ENCODE results near the gene MAS1. TPM values are rescaled to one million over a fixed set of nuclear protein-coding genes. Genes with fewer than 3 reads are reported as not detected.

The MAS1 gene
- total RNA-seq, 2 donors from 2014 or later: 0.17 TPM; not detected in 1

DNA sequence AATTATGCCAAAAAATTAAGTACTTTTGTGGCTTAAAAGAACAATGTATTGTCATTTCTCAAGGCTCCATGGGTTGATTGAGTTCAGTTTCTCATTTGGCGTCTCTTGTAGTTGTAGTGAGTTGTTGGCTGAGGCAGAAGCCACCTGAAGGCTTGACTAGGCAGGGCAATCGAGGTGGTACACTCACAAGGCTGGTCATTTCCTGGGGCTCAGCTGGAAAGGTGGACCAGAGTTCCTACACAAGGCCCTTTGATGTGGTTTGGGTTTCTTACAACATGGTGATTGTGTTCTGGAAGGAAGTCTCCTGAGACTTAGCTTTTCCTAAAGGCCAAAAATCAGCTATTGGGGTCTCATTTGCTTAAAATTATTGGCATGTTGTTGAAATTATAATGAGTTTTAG lies 22.6 kb downstream of the MAS1 start:
- intact Hi-C loops (cut with DNase I): no loop called here
- H3K27ac ChIP-seq: no peak overlapping the region
- H3K4me1 ChIP-seq (replicated peaks): no peaks in the 10 kb centered on the region
- H3K27me3 ChIP-seq (replicated peaks; ENCODE audit: insufficient read depth): no peaks in the 10 kb centered on the region
- TF ChIP-seq, protein P1, sequence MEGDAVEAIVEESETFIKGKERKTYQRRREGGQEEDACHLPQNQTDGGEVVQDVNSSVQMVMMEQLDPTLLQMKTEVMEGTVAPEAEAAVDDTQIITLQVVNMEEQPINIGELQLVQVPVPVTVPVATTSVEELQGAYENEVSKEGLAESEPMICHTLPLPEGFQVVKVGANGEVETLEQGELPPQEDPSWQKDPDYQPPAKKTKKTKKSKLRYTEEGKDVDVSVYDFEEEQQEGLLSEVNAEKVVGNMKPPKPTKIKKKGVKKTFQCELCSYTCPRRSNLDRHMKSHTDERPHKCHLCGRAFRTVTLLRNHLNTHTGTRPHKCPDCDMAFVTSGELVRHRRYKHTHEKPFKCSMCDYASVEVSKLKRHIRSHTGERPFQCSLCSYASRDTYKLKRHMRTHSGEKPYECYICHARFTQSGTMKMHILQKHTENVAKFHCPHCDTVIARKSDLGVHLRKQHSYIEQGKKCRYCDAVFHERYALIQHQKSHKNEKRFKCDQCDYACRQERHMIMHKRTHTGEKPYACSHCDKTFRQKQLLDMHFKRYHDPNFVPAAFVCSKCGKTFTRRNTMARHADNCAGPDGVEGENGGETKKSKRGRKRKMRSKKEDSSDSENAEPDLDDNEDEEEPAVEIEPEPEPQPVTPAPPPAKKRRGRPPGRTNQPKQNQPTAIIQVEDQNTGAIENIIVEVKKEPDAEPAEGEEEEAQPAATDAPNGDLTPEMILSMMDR (IDR thresholded peaks at IDR 0.05): no peak
- TF ChIP-seq POLR2A (IDR thresholded peaks at IDR 0.05) (no peak), POLR2AphosphoS5 (IDR thresholded peaks at IDR 0.05) (no peak)
- WGBS: 71% methylated on average over 2 of the region's 2 CpGs
- DNase-seq (ENCODE audit: low spot score): no peak
- no peak overlapping the region for H3K4me3 ChIP-seq
- H3K9me3 ChIP-seq: no peaks in the 10 kb centered on the region
- no peaks in the 10 kb centered on the region for H3K36me3 ChIP-seq

DNA sequence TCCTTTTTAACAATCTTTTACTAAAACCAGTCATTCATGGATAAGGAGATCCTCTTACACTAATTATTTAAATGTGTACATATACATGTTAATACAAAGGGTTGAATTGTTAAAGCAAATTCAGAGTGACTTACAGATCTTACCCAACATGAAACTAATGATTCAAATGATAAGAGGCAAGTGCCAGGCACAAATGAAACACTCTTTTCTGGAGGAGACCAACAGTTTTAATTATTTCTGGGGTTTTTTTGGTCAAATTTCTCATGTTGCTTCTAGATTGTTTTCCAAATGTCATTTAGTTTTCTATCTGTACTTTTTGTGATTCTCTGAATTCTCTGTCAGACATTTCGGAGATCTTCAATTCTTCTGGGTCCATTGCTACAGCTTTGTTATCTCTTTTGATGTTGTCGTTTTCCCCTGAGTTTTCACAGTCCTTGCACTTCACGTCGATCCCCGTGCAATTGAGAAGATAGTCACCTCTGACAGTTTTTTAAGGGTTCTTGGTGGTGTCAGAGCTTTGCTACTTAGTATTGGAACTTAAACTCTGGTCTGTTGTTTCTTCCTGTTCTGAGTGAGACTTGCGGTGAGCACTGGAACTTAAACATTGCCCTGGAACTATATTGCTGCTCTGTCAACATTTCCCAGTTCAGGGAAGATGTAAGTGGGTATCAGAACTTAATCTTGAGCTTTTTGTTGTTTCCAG lies 23.2 kb downstream of the MAS1 start:
- Histone ChIP-seq H3K36me3 (no peaks in the 10 kb centered on the region), H3K27ac (no peak overlapping the region), H3K9me3 (no peaks in the 10 kb centered on the region), H3K4me3 (no peak overlapping the region), H3K4me1 (replicated peaks) (no peaks in the 10 kb centered on the region), H3K27me3 (replicated peaks; ENCODE audit: insufficient read depth) (no peaks in the 10 kb centered on the region)
- no peak for DNase-seq (ENCODE audit: low spot score)
- intact Hi-C loops (cut with DNase I): no loop called here
- 87% methylated on average over 6 of the region's 6 CpGs for WGBS
- TF ChIP-seq POLR2A (IDR thresholded peaks at IDR 0.05): no peak
- no peak for TF ChIP-seq POLR2AphosphoS5 (IDR thresholded peaks at IDR 0.05)
- TF ChIP-seq, protein P1 (IDR thresholded peaks at IDR 0.05): no peak

DNA sequence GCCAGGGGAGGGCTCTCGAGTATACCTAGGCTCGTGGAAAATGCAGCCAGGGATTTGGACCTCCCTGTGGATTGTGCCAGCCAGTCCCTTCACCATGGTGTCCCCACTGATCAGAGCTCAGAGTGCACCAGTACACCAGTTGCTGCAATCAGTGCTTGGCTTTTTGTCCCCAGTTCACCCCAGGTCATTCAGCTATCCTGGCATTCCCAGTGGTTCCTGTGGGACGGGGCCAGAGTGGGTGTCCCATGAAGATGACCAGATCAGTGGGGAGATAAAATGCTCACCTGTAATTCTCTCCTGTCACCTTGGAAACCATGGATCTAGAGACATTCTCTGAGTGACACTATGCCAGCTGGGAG lies 23.8 kb downstream of the MAS1 start:
- TF ChIP-seq POLR2A (IDR thresholded peaks at IDR 0.05): no peak
- TF ChIP-seq, protein P1 (IDR thresholded peaks at IDR 0.05): no peak
- TF ChIP-seq POLR2AphosphoS5 (IDR thresholded peaks at IDR 0.05): no peak
- 88% methylated on average over 3 of the region's 3 CpGs for WGBS
- Histone ChIP-seq H3K4me1 (replicated peaks) (no peaks in the 10 kb centered on the region), H3K36me3 (no peaks in the 10 kb centered on the region), H3K9me3 (no peaks in the 10 kb centered on the region), H3K27ac (no peak overlapping the region), H3K27me3 (replicated peaks; ENCODE audit: insufficient read depth) (no peaks in the 10 kb centered on the region), H3K4me3 (no peak overlapping the region)
- DNase-seq (ENCODE audit: low spot score): no peak
- intact Hi-C loops (cut with DNase I): no loop called here

DNA sequence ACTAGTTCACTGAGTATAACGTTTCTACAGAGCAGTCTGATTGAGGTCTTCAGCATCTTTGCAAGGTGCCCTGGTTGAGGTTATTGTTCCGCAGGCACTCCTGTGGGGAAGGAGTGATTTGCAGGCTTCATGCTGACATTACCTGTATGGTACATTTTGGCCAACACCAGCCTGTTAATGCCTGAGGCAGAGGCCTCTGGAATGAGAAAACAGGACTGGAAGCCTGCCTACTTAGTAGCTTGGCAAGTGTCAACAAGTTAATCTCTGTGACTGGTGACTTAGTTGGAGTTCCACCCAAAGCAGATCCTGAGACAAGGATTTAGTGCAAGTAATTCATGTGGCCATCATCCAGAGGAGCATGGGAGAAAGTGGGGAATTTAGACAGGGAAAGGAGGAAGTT lies 24.6 kb downstream of the MAS1 start:
- Histone ChIP-seq H3K9me3 (no peaks in the 10 kb centered on the region), H3K27me3 (replicated peaks; ENCODE audit: insufficient read depth) (no peaks in the 10 kb centered on the region), H3K27ac (no peak overlapping the region), H3K4me3 (no peak overlapping the region), H3K4me1 (replicated peaks) (no peaks in the 10 kb centered on the region), H3K36me3 (no peaks in the 10 kb centered on the region)
- intact Hi-C loops (cut with DNase I): no loop called here
- no peak for TF ChIP-seq POLR2AphosphoS5 (IDR thresholded peaks at IDR 0.05)
- no peak for TF ChIP-seq POLR2A (IDR thresholded peaks at IDR 0.05)
- TF ChIP-seq, protein P1 (IDR thresholded peaks at IDR 0.05): no peak
- WGBS: 54% methylated on average over 2 of the region's 2 CpGs
- DNase-seq (ENCODE audit: low spot score): peak; percentile 36

DNA sequence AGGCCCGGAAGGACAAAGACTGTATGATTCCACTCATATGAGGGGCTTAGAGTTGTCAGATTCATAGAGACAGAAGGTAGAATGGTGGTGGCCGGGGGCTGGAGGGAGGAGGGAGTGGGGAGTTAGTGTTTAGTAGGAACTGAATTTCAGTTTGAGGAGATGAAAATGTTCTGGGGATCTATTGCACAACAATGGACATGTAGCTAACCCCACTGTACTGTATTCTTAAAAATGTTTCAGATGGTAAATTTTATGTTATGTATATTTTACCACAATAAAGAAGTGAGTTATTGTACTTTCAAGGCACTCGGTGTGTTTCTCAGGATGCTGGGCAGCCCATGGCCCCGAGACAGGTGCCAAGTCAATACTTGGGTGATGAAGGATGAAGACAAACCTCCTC lies 25.4 kb downstream of the MAS1 start:
- WGBS: 92% methylated on average over 4 of the region's 4 CpGs
- DNase-seq (ENCODE audit: low spot score): no peak

More for the DNA sequence above, 25.4 kb downstream of the MAS1 start:
- Histone ChIP-seq H3K36me3 (no peaks in the 10 kb centered on the region), H3K27ac (no peak overlapping the region), H3K4me1 (replicated peaks) (no peaks in the 10 kb centered on the region), H3K9me3 (no peaks in the 10 kb centered on the region), H3K4me3 (no peak overlapping the region), H3K27me3 (replicated peaks; ENCODE audit: insufficient read depth) (no peaks in the 10 kb centered on the region)
- intact Hi-C loops (cut with DNase I): no loop called here
- TF ChIP-seq POLR2AphosphoS5 (IDR thresholded peaks at IDR 0.05): no peak
- TF ChIP-seq, protein P1 (IDR thresholded peaks at IDR 0.05): no peak
- no peak for TF ChIP-seq POLR2A (IDR thresholded peaks at IDR 0.05)

All from prostate gland (tissue), 2 donors.